GM21367 (cell line): ENCODE results near the gene OPN1SW.
A peak's percentile ranks its signal among the peaks of the same experiment; 100 is the strongest.

ENCODE experiments used
- ATAC-seq: cut with Tn5 transposase; IDR thresholded peaks from one replicate; pipeline ENCODE4 v1.9.1; 2021; ENCODE audit not compliant: unreplicated experiment

The OPN1SW gene

DNA sequence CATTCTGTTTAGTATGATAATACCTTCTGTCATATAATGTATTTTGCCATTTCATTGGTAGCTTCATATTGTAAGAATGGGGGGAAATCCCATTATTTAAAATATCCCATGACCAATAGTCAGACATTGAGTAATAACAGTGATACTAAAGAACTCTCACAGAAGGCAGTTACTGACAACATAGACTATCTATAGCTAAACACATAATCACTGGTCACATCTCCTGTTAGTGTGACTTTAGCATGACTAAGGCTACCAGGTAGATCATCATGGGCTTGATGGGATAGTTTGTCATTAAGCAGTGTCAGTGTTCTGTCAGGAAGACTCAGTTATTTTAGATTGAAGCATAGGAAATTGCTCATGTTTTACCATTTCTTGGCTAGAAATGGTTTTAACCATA lies 16.4 kb downstream of the OPN1SW start:
- no peak for ATAC-seq

- no peak for ATAC-seq
Observed at GRCh38 chr7:128758553-128758952, 17.0 kb downstream of the OPN1SW start.

- ATAC-seq, result no peak
Observed at GRCh38 chr7:128757203-128757602, 18.4 kb downstream of the OPN1SW start.

DNA sequence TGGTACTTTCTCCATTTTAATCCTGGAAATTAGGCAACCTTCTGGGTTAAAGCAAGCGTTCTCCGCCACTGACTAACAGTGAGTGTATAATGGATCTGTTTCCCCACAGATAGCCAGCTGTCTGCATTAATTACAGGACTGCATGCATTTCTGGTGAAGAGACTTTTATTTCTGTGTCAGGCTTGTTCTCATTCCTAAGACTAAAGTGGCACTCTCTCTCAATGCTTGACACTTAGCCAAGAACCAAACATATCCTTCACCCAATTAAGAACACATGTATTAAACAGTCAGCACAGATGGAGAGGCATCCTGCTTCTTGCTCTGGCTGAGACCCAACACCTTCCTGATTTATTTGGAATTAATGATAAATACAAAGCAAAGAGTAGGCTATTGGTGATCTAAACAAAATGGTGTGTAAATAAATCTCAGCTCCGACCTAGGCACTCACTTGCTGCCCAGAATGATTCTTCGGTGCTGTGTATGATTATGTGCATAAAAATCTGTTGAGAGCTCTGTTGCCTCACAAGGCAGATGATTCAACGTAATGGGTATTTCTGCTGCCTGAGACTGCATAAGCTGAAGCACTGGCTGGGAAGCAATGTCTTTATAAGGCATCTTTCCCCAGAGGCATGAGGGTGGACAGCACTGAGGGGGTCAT lies 19.6 kb downstream of the OPN1SW start:
- no peak for ATAC-seq

- no peak for ATAC-seq
Observed at GRCh38 chr7:128755075-128755818, 20.3 kb downstream of the OPN1SW start.

- ATAC-seq, result no peak
Observed at GRCh38 chr7:128752251-128752650, 23.3 kb downstream of the OPN1SW start.

GRCh38 chr7:128747327-128748079 lies 28.1 kb downstream of the OPN1SW start:
- ATAC-seq, result no peak

DNA sequence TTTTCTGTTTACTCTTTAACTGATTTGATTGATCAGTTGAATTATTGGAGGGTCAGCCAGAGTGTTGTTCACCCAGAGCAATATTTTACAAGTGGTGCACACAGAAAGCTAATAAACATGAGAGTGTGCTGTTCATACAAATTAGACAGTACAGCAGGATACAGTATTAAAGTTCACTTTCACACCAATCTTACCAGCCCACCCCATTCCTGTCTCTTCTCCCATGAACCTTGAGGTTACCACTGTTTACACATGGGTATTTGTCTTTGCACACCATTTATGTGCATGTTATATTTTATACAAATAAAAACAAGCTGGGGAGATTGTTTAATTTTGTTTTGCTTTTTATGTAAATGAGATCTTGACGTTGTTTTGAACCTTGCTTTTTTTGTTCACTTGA lies 29.9 kb downstream of the OPN1SW start:
- no peak for ATAC-seq

- no peak for ATAC-seq
Observed at GRCh38 chr7:128744366-128744905, 31.2 kb downstream of the OPN1SW start.

GRCh38 chr7:128743112-128743772 lies 32.4 kb downstream of the OPN1SW start:
- ATAC-seq, result no peak

DNA sequence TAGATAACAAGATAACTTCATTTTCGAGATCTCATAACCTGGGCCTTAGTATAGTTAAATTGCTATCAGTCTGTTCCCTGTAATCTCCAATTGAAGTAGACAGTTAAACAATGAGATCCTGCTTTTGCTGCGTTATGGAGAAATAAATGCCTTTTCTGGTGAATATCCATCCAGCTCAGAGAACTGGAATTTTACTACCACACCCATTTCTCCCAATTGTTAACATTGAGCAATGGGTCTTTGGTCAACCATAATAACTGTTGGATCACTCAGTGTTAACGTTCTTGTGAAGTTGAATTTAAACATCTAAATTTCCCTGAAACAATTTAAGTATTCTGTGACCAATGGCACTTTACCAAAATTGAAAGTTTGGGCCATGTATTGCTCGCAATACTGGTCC lies 33.4 kb downstream of the OPN1SW start:
- ATAC-seq, result no peak

- ATAC-seq, result no peak
Observed at GRCh38 chr7:128741491-128741890, 34.1 kb downstream of the OPN1SW start.

DNA sequence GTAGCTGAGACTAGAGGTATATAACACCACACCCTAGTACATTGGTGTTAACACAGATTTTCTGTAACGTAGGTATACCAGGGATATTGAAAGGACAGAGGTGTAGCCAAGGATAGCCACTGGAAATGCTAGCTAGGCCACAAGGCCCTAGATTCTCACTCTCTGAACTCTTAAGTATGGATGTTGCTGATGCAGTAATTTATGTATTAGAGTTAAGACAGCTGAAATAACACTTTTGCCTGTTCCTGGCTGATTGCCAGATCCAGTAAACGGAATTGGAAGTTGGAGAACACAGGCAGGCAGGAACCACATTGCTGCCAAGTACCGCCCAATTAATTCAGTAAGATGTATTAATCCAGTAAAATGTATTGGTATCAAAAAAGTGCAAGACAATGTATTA lies 34.6 kb downstream of the OPN1SW start:
- ATAC-seq, result no peak

DNA sequence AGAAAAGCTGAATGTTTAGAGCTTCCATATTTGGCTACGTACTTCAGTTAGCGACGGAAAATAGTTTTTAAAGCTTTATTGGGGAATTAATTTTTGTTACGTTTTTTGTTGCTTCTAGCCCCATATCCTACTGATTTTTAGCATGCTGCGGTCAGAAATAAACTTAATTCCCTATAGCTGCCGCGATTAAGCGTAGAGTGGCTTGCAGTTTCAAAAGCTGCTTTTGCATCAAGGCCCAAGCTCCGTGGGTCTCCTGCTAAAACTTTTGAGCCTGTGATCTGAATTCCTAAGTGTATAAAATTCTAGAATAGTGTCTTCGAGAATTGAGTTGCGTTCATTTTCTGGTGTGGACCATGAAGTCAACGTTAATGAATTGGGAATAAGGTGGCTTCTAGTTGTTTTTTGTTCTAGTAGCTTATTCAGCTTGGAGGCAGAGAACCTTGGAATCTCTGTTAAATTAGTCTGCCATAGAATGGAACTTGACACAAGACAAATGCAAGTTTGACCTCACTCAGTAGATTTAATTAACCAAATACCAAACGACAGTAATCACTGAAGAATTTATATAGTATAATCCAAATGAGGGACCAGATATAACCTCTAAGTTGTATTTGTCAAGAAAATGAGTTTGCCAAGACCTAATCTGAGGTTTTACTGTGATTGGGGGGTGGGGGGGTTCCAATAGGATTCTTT lies 35.5 kb downstream of the OPN1SW start:
- ATAC-seq, result no peak

DNA sequence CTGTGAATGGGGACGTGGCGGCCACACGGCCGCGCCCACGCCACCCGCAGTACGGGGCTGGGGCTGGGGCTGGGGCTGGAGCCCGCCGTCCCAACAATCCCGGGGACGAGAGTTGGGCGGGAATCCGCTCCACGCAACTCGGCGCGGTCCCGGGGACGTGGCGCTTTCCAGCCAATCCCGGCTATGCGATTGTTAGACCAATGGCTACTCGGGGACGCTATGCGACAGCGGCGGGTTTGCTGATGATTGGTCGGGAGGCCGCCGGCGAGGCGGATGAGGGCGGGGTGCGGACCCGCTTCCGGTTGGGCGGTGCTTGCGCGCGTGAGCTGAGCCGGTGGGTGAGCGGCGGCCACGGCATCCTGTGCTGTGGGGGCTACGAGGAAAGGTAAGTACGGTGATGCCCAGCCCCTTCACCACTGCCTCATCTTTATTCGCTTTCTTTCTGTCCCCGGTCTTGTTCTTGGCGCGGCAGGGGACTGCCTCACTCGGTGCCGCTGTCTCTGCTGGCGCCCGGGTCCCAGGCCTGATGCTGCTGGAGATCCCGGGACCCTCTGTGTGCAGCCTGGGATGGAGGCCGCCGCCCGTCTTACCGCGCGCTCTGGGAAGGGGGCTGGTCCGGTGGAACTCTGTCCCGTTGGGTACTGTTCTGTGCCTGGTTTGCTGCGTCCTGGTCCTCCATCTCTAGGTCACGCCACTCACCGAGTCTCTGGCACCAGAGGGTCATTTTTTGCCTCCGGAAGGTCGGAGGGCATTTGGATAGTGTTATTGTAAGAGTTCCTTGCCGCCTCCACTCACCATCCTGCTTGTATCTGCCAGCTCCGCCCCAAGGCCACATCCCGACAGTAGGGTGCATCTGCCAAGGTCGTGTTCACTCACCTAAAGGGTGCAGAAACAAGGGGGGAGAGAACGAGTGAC lies 36.3 kb downstream of the OPN1SW start, which contains the start of gene CALU:
TSS of gene CALU (plus strand) at position 312 of the 915 bp plus-strand sequence. CDS start 9,225 bp downstream, outside the sequence.
- peak; percentile 96 for ATAC-seq

DNA sequence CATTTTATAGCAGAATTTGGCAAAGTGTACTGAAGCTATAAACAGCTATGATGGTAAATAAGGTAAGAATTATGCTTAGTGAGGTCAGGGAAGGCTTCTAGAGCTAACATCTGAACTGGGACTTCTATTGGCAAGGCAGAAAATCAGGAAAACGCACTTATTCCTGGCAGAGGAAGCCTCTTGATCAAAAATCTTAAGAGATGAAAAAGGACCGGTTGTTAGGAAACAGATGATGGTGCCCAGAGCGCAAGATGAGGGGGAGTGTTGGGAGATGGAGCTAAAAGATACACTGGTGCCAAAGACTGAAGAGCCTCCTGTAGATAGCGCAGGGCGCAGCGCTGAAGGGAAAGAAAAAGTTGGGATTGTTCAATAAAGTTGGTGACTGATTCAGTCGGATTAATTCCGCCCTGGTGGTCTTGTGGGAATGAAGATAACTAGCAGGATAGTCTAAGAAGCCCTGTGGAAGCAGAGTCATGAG lies 37.0 kb downstream of the OPN1SW start:
- no peak for ATAC-seq

- ATAC-seq, result no peak
Observed at GRCh38 chr7:128737867-128738385, 37.7 kb downstream of the OPN1SW start.

DNA sequence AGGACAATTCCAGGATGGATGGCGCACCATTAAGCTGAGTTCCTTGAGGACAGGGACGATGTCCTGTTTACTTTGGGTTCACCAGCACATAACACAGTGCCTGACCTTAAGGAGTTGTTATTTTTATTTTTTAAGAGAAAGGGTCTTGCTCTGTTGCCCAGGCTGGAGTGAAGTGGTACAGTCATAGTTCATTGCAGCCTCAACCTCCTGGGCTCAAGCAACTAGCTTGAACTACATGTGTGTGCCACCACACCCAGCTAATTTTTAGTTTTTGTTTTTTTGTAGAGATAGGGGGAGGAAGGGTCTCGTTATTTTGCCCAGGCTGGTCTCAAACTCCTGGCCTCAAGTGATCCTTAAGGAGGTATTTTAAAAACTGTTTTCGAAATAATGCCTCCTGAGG lies 38.2 kb downstream of the OPN1SW start:
- no peak for ATAC-seq

DNA sequence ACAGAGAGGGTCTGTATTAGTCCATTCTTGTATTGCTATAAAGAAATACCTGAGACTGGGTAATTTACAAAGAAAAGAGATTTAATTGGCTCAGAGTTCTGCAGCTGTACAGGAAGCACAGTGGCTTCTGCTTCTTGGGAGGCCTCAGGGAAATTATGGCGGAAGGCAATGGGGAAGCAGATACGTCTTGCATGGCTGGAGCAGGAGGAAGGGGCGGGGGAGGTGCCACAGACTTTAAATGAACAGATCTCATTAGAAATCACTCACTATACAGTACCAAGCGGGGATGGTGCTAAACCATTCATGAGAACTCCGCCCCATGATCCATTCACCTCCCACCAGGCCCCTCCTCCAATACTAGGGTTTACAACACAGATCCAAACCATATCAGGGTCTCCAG lies 40.2 kb downstream of the OPN1SW start:
- no peak for ATAC-seq
